Stimulated activated memory B cell treated with anti-CD40 and anti-IgM and Interleukin-4, amounts not matched to agents 10 μg/mL and 1 μg/mL and 100 μg/mL, for 72 hours (primary cell): ENCODE measurements around the gene EIF4A3.

Experiments
- ATAC-seq: fragments of 150-1000 bp; cut with Tn5 transposase; 2 replicates; pipeline ENCODE4 v1.10.0; 2021
- H3K27ac Mint-ChIP-seq: one replicate; pipeline ENCODE4 v1.8.0; 2022; ENCODE audit warnings: mild to moderate bottlenecking, mixed read lengths
- H3K27me3 Mint-ChIP-seq: one replicate; pipeline ENCODE4 v1.8.0; 2022; ENCODE audit warnings: mixed read lengths
- H3K36me3 Mint-ChIP-seq: one replicate; pipeline ENCODE4 v1.8.0; 2022; ENCODE audit warnings: mixed read lengths
- H3K4me1 Mint-ChIP-seq: one replicate; pipeline ENCODE4 v1.8.0; 2022; ENCODE audit warnings: mixed read lengths
- H3K4me3 Mint-ChIP-seq: one replicate; pipeline ENCODE4 v1.8.0; 2022; ENCODE audit warnings: mild to moderate bottlenecking, moderate library complexity, mixed read lengths
- H3K9me3 Mint-ChIP-seq: one replicate; pipeline ENCODE4 v1.8.0; 2022; ENCODE audit warnings: mixed read lengths

EIF4A3 gene

GRCh38 chr17:80182118-80182844 is 35.4 kb upstream of the EIF4A3 start:
- H3K9me3 Mint-ChIP-seq, result no peaks in the 10 kb centered on the region
- H3K4me3 Mint-ChIP-seq, result no peak overlapping the region
- no peaks in the 10 kb centered on the region for H3K36me3 Mint-ChIP-seq
- no peak for ATAC-seq
- H3K27ac Mint-ChIP-seq, result no peak overlapping the region
- H3K4me1 Mint-ChIP-seq, result no peaks in the 10 kb centered on the region
- H3K27me3 Mint-ChIP-seq, result peaks cover 65% of the 10 kb centered on the region

- no peak overlapping the region for H3K27ac Mint-ChIP-seq
- H3K36me3 Mint-ChIP-seq, result no peaks in the 10 kb centered on the region
- H3K9me3 Mint-ChIP-seq, result no peaks in the 10 kb centered on the region
- H3K27me3 Mint-ChIP-seq, result peaks cover 64% of the 10 kb centered on the region
- no peaks in the 10 kb centered on the region for H3K4me1 Mint-ChIP-seq
- ATAC-seq, result no peak
- H3K4me3 Mint-ChIP-seq, result no peak overlapping the region
Measured at GRCh38 chr17:80181431-80181830, 34.5 kb upstream of the EIF4A3 start.

DNA sequence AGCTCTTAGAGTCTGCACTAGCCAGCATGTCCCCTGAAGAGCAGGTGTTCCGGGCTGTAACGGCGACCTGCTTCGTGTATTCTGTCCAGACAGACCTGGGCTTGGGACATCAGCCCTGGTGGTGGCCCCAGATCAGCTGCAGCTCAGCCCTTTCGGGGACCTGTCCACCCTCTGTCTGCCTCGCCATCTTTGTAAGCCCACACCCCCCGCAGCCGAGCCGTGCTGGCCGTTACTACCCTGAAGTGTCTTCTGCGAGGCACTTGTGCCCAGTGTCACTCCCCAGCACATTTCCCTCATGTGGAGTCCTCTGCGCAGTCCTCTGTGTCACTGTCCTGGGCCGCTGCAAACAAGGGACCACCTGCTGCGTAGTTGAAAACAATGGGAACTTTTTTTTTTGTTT is 33.3 kb upstream of the EIF4A3 start:
- no peak overlapping the region for H3K27ac Mint-ChIP-seq
- H3K4me3 Mint-ChIP-seq, result no peak overlapping the region
- H3K4me1 Mint-ChIP-seq, result no peaks in the 10 kb centered on the region
- no peak for ATAC-seq
- H3K36me3 Mint-ChIP-seq, result no peaks in the 10 kb centered on the region
- H3K9me3 Mint-ChIP-seq, result no peaks in the 10 kb centered on the region
- H3K27me3 Mint-ChIP-seq, result peaks cover 59% of the 10 kb centered on the region

GRCh38 chr17:80177986-80178595 is 31.2 kb upstream of the EIF4A3 start:
- Mint-ChIP-seq H3K27me3 (peaks cover 67% of the 10 kb centered on the region), H3K4me3 (no peak overlapping the region), H3K27ac (no peak overlapping the region), H3K4me1 (no peaks in the 10 kb centered on the region), H3K9me3 (no peaks in the 10 kb centered on the region), H3K36me3 (no peaks in the 10 kb centered on the region)
- ATAC-seq, result no peak

DNA sequence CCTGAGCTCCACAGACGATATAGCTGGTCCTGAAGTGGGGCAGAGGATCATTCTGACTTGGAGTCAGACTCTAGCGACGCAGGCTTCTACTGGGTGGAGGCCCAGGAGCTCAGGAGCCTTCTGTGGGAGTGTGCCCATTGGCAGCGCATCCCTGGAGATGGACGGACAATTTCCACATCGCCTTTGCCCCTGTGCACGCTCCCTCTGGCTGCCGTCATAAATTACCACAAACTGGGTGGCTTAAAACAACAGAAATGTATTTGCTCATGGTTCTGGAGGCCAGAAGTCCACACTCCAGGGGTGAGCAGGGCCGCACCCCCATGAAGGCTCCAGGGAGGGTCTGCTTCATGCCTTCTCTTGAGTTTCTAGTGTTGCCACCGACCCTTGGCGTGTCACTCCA is 29.8 kb upstream of the EIF4A3 start:
- H3K27ac Mint-ChIP-seq, result no peak overlapping the region
- H3K36me3 Mint-ChIP-seq, result no peaks in the 10 kb centered on the region
- no peaks in the 10 kb centered on the region for H3K9me3 Mint-ChIP-seq
- peaks cover 64% of the 10 kb centered on the region for H3K27me3 Mint-ChIP-seq
- ATAC-seq, result no peak
- H3K4me3 Mint-ChIP-seq, result no peak overlapping the region
- no peaks in the 10 kb centered on the region for H3K4me1 Mint-ChIP-seq

DNA sequence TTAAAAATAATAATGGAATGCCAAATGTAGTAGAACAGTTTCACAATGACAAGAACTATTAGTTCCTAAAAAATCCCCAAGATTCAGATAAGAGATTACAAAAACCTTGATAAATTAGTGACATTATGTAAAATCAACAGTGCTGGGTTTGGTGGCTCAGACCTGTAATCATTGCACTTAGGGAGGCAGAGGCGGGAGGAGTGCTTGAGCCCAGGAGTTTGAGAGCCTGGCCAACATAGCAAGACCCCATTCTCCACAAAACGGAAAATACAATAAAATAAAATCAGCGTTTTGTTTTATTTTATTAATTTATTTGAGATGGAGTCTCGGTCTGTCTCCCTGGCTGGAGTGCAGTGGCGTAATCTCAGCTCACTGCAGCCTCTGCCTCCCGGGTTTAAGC is 27.0 kb upstream of the EIF4A3 start:
- no peak overlapping the region for H3K4me3 Mint-ChIP-seq
- H3K27ac Mint-ChIP-seq, result no peak overlapping the region
- H3K27me3 Mint-ChIP-seq, result peaks cover 60% of the 10 kb centered on the region
- no peak for ATAC-seq
- no peaks in the 10 kb centered on the region for H3K4me1 Mint-ChIP-seq
- H3K9me3 Mint-ChIP-seq, result peaks cover 2% of the 10 kb centered on the region
- H3K36me3 Mint-ChIP-seq, result no peaks in the 10 kb centered on the region

DNA sequence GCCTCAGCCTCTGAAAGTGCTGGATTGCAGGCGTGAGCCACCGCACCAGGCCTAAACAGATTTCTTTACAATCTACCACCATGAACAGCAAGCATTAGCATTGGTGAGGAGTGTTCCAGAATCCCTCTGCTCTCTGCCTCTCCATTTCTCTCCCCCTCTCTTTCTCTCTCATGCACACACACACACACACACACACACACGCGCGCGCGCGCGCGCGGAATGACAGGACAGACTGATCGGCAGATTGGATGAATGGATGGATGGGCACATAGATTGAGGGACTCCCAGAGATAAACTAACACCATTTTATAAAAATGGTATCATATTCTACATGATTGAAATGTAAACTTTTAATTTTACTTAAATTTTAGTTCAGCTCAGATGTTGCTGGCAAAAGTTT is 26.2 kb upstream of the EIF4A3 start:
- H3K9me3 Mint-ChIP-seq, result peaks cover 4% of the 10 kb centered on the region
- no peaks in the 10 kb centered on the region for H3K36me3 Mint-ChIP-seq
- H3K27me3 Mint-ChIP-seq, result peaks cover 60% of the 10 kb centered on the region
- no peak for ATAC-seq
- no peak overlapping the region for H3K4me3 Mint-ChIP-seq
- H3K27ac Mint-ChIP-seq, result no peak overlapping the region
- no peaks in the 10 kb centered on the region for H3K4me1 Mint-ChIP-seq

DNA sequence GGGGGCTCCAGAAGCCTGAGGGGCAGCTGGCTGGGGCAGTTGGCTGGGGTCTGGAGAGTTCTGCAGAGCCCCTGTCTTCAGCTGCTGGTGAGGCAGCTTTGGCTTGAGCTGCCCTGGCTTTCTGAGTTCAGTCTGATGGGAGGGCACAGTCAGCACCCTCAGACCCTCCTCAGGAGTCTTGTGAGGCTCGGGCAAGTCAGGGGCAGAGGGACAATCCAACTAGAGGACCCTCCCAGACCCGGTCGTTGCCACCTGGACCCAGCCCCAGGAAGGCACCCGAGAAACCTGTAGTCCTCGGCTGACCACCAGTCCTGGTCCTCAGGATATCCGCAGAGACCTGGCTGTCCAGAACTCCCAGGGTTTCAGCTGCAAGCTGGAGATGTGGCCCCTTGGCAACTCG is 24.8 kb upstream of the EIF4A3 start:
- Mint-ChIP-seq H3K27me3 (peaks cover 57% of the 10 kb centered on the region), H3K9me3 (peaks cover 4% of the 10 kb centered on the region)

DNA sequence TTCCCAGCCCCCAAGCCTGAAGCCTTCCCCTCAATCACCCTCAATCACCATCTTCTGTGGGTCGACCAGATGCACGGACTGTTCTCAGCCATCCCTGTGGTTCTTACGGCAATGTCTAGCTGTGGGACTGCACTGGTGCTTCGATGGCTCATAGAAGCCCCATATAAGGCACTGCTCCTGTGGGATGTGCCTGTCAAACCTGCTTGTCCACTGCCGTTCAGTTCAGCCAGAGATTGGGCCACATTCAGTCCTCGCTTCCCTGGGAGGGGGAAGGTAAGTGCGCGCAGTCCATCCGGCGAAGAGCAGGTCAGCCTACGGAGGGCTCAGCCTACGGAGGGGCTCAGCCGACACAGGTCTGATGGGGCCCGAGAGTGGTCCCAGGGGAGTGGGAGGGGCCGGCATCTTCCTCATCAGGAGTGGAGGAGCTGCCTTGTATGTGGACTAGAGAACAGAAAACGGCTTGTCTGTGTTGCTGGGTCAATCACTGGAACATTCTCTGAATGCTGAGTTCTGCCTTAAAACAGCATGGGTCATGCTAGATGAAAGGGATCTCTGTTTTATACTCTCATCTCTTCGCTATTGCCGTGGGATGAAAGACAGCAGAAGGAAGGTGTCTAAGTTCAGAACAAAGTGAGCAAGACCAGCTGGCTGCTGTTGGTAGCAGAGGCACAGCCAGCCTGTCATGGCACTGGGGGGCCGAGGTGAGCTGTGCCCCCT is 23.0 kb upstream of the EIF4A3 start, which contains the start of gene CARD14:
CARD14 (plus strand) TSS at position 247 of the 717 bp plus-strand sequence. CDS start 11,409 bp downstream, outside the sequence.
- H3K9me3 Mint-ChIP-seq, result peaks cover 4% of the 10 kb centered on the region
- H3K4me1 Mint-ChIP-seq, result no peaks in the 10 kb centered on the region
- ATAC-seq, result no peak
- H3K4me3 Mint-ChIP-seq, result no peak within 1 kb of the TSS
- no peaks in the 10 kb centered on the region for H3K36me3 Mint-ChIP-seq
- H3K27me3 Mint-ChIP-seq, result peaks cover 48% of the 10 kb centered on the region
- no peak within 1 kb of the TSS for H3K27ac Mint-ChIP-seq

More for the DNA sequence above, 24.8 kb upstream of the EIF4A3 start:
- ATAC-seq, result no peak
- H3K4me1 Mint-ChIP-seq, result no peaks in the 10 kb centered on the region
- H3K36me3 Mint-ChIP-seq, result no peaks in the 10 kb centered on the region
- H3K27ac Mint-ChIP-seq, result no peak overlapping the region
- H3K4me3 Mint-ChIP-seq, result no peak overlapping the region

GRCh38 chr17:80169107-80169506 is 22.2 kb upstream of the EIF4A3 start:
- Mint-ChIP-seq H3K9me3 (peaks cover 4% of the 10 kb centered on the region), H3K4me3 (no peak overlapping the region), H3K4me1 (no peaks in the 10 kb centered on the region), H3K27me3 (peaks cover 47% of the 10 kb centered on the region), H3K36me3 (no peaks in the 10 kb centered on the region), H3K27ac (no peak overlapping the region)
- ATAC-seq, result no peak

DNA sequence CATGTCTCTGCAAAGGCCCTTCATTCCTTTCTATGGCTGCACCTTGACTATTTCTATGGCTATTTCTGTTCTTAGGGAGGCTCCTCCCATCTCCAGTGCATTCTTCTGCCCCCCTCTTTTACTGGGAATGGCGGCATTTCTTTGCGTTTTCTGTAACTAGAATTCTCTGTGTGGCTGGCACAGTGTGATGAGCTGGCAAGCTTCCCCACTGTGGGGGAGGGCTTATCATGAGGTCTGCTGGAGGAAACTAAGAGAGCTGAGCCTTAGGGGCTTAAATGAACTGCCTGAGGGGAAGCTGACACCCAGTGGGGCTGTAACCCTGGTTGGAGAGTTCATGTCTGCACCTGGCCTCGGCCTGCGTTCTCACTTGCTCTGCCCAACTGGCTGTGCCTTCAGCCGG is 21.4 kb upstream of the EIF4A3 start:
- Mint-ChIP-seq H3K27me3 (peaks cover 51% of the 10 kb centered on the region), H3K4me1 (no peaks in the 10 kb centered on the region), H3K36me3 (no peaks in the 10 kb centered on the region), H3K9me3 (peaks cover 4% of the 10 kb centered on the region), H3K4me3 (no peak overlapping the region), H3K27ac (no peak overlapping the region)
- no peak for ATAC-seq

GRCh38 chr17:80166446-80166845 is 19.5 kb upstream of the EIF4A3 start:
- H3K9me3 Mint-ChIP-seq, result peaks cover 4% of the 10 kb centered on the region
- no peak for ATAC-seq
- H3K4me3 Mint-ChIP-seq, result no peak overlapping the region
- no peaks in the 10 kb centered on the region for H3K36me3 Mint-ChIP-seq
- peaks cover 53% of the 10 kb centered on the region for H3K27me3 Mint-ChIP-seq
- H3K27ac Mint-ChIP-seq, result no peak overlapping the region
- no peaks in the 10 kb centered on the region for H3K4me1 Mint-ChIP-seq

GRCh38 chr17:80164185-80164584 is 17.3 kb upstream of the EIF4A3 start:
- no peaks in the 10 kb centered on the region for H3K4me1 Mint-ChIP-seq
- ATAC-seq, result no peak
- peaks cover 4% of the 10 kb centered on the region for H3K9me3 Mint-ChIP-seq
- H3K36me3 Mint-ChIP-seq, result peaks cover 5% of the 10 kb centered on the region
- no peak overlapping the region for H3K27ac Mint-ChIP-seq
- peaks cover 66% of the 10 kb centered on the region for H3K27me3 Mint-ChIP-seq
- no peak overlapping the region for H3K4me3 Mint-ChIP-seq

GRCh38 chr17:80163336-80163735 is 16.4 kb upstream of the EIF4A3 start:
- H3K4me3 Mint-ChIP-seq, result no peak overlapping the region
- H3K9me3 Mint-ChIP-seq, result no peaks in the 10 kb centered on the region
- peaks cover 59% of the 10 kb centered on the region for H3K27me3 Mint-ChIP-seq
- no peak for ATAC-seq
- no peaks in the 10 kb centered on the region for H3K4me1 Mint-ChIP-seq
- no peak overlapping the region for H3K27ac Mint-ChIP-seq
- peaks cover 5% of the 10 kb centered on the region for H3K36me3 Mint-ChIP-seq

GRCh38 chr17:80160536-80160935 is 13.6 kb upstream of the EIF4A3 start:
- H3K27me3 Mint-ChIP-seq, result peaks cover 44% of the 10 kb centered on the region
- peaks cover 5% of the 10 kb centered on the region for H3K9me3 Mint-ChIP-seq
- peak; percentile 12 for ATAC-seq
- no peaks in the 10 kb centered on the region for H3K4me1 Mint-ChIP-seq
- H3K4me3 Mint-ChIP-seq, result no peak overlapping the region
- no peak overlapping the region for H3K27ac Mint-ChIP-seq
- peaks cover 9% of the 10 kb centered on the region for H3K36me3 Mint-ChIP-seq

DNA sequence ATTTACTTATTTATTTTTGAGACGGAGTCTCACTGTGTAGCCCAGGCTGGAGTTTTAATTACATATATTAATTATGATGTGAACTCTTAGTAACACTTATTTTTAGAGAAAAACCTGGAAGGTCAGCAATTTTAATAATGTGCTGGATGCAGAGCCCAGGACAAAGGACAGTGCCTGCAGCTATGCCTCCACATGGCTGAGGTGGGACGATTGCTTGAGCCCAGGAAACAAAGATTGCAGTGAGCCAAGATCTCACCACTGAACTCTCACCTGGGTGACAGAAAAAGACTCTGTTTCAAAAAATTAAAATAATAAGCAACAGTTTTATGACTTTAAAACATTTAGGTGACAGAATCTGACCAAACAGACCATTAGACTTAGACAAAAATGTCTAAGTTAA is 11.9 kb upstream of the EIF4A3 start:
- Mint-ChIP-seq H3K4me1 (no peaks in the 10 kb centered on the region), H3K4me3 (no peak overlapping the region), H3K9me3 (peaks cover 8% of the 10 kb centered on the region), H3K27me3 (peaks cover 36% of the 10 kb centered on the region), H3K27ac (no peak overlapping the region), H3K36me3 (peaks cover 9% of the 10 kb centered on the region)
- ATAC-seq, result no peak
